Effector memory CD4-positive, alpha-beta T cell (primary cell): ENCODE data around the gene RNF213.
A peak's percentile ranks its signal among the peaks of the same experiment; 100 is the strongest.

Experiments
- DNase-seq, 3 donors: peaks; one replicate each; pipeline ENCODE4 v3.0.0-alpha.2; 2020
- H3K27ac ChIP-seq: 2 replicates; pipeline ENCODE4 v1.7.0; 2013; ENCODE audit warnings: mild to moderate bottlenecking, low read length, moderate library complexity; ENCODE audit not compliant: insufficient read depth, poor library complexity, severe bottlenecking
- H3K27me3 ChIP-seq: replicated peaks from 2 replicates; pipeline ENCODE4 v1.7.0; 2013; ENCODE audit warnings: mild to moderate bottlenecking, low read length; ENCODE audit not compliant: insufficient read depth, control insufficient read depth, poor library complexity, severe bottlenecking
- H3K36me3 ChIP-seq: 2 replicates; pipeline ENCODE4 v1.7.0; 2013; ENCODE audit warnings: mild to moderate bottlenecking, low read length, moderate library complexity; ENCODE audit not compliant: control insufficient read depth, insufficient read depth
- H3K4me1 ChIP-seq: 2 replicates; pipeline ENCODE4 v1.7.0; 2013; ENCODE audit warnings: low read length, mild to moderate bottlenecking; ENCODE audit not compliant: control insufficient read depth, insufficient read depth, poor library complexity, severe bottlenecking
- H3K4me3 ChIP-seq: 2 replicates; pipeline ENCODE4 v1.7.0; 2013; ENCODE audit warnings: low read length, low read depth, mild to moderate bottlenecking; ENCODE audit not compliant: insufficient read depth, poor library complexity, severe bottlenecking
- H3K9me3 ChIP-seq: 2 replicates; pipeline ENCODE4 v1.7.0; 2013; ENCODE audit warnings: mild to moderate bottlenecking, low read length, moderate library complexity; ENCODE audit not compliant: control insufficient read depth

RNF213 gene

GRCh38 chr17:80424878-80425765 lies 164.5 kb downstream of the RNF213 start:
- Histone ChIP-seq H3K36me3 (no peaks in the 10 kb centered on the region), H3K4me3 (no peak overlapping the region), H3K27ac (no peak overlapping the region), H3K9me3 (no peaks in the 10 kb centered on the region), H3K4me1 (peaks cover 14% of the 10 kb centered on the region), H3K27me3 (no peaks in the 10 kb centered on the region)
- no peak for DNase-seq

- DNase-seq = no peak
- H3K9me3 ChIP-seq = no peaks in the 10 kb centered on the region
- peaks cover 14% of the 10 kb centered on the region for H3K4me1 ChIP-seq
- H3K36me3 ChIP-seq = no peaks in the 10 kb centered on the region
- no peak overlapping the region for H3K4me3 ChIP-seq
- H3K27ac ChIP-seq = no peak overlapping the region
- H3K27me3 ChIP-seq = no peaks in the 10 kb centered on the region
Measured at GRCh38 chr17:80425835-80426426, 165.3 kb downstream of the RNF213 start.

- Histone ChIP-seq H3K4me1 (peaks cover 14% of the 10 kb centered on the region), H3K9me3 (no peaks in the 10 kb centered on the region), H3K27me3 (no peaks in the 10 kb centered on the region), H3K27ac (no peak overlapping the region), H3K36me3 (no peaks in the 10 kb centered on the region), H3K4me3 (no peak overlapping the region)
- DNase-seq = peak; percentile 75 to 82 (median 82)
Measured at GRCh38 chr17:80426671-80427326, 166.1 kb downstream of the RNF213 start.

GRCh38 chr17:80427366-80428282 lies 167.0 kb downstream of the RNF213 start:
- H3K9me3 ChIP-seq = no peaks in the 10 kb centered on the region
- H3K27me3 ChIP-seq = no peaks in the 10 kb centered on the region
- peaks cover 14% of the 10 kb centered on the region for H3K4me1 ChIP-seq
- no peak for DNase-seq
- H3K27ac ChIP-seq = no peak overlapping the region
- H3K36me3 ChIP-seq = no peaks in the 10 kb centered on the region
- H3K4me3 ChIP-seq = no peak overlapping the region

- Histone ChIP-seq H3K4me3 (no peak overlapping the region), H3K4me1 (peaks cover 14% of the 10 kb centered on the region), H3K9me3 (no peaks in the 10 kb centered on the region), H3K36me3 (no peaks in the 10 kb centered on the region), H3K27me3 (no peaks in the 10 kb centered on the region), H3K27ac (no peak overlapping the region)
- no peak for DNase-seq
Measured at GRCh38 chr17:80428363-80428762, 167.7 kb downstream of the RNF213 start.

- peaks cover 14% of the 10 kb centered on the region for H3K4me1 ChIP-seq
- H3K9me3 ChIP-seq = no peaks in the 10 kb centered on the region
- H3K36me3 ChIP-seq = no peaks in the 10 kb centered on the region
- H3K27me3 ChIP-seq = no peaks in the 10 kb centered on the region
- no peak overlapping the region for H3K27ac ChIP-seq
- no peak overlapping the region for H3K4me3 ChIP-seq
- no peak for DNase-seq
Measured at GRCh38 chr17:80428796-80429195, 168.1 kb downstream of the RNF213 start.

GRCh38 chr17:80429356-80430275 lies 169.0 kb downstream of the RNF213 start:
- H3K36me3 ChIP-seq = no peaks in the 10 kb centered on the region
- H3K9me3 ChIP-seq = no peaks in the 10 kb centered on the region
- H3K4me3 ChIP-seq = no peak overlapping the region
- no peak for DNase-seq
- H3K27me3 ChIP-seq = no peaks in the 10 kb centered on the region
- no peak overlapping the region for H3K27ac ChIP-seq
- H3K4me1 ChIP-seq = peaks cover 7% of the 10 kb centered on the region

- Histone ChIP-seq H3K4me3 (no peak overlapping the region), H3K27me3 (no peaks in the 10 kb centered on the region), H3K36me3 (no peaks in the 10 kb centered on the region), H3K4me1 (peaks cover 7% of the 10 kb centered on the region), H3K27ac (no peak overlapping the region), H3K9me3 (no peaks in the 10 kb centered on the region)
- DNase-seq = no peak
Measured at GRCh38 chr17:80430446-80431245, 170.0 kb downstream of the RNF213 start.
